GM12891 (cell line): ENCODE measurements around the gene KAT7.

ENCODE experiments used
- DNase-seq: peaks from one replicate; pipeline ENCODE4 v3.0.0; 2011; ENCODE audit warnings: low spot score; ENCODE audit not compliant: insufficient read length
- FAIRE-seq: peaks from 2 replicates; lab custom pipeline; 2011; peaks lifted over from hg19 to GRCh38; lab: Jason Lieb, UNC
- PAX5 ChIP-seq: IDR thresholded peaks from 2 replicates; pipeline ENCODE4 v1.6.1; 2011; ENCODE audit warnings: low read length, moderate library complexity, mild to moderate bottlenecking; ENCODE audit not compliant: insufficient read depth, severe bottlenecking
- POLR2A ChIP-seq: IDR thresholded peaks from 2 replicates; pipeline ENCODE4 v1.6.1; 2011; ENCODE audit warnings: low read depth, low read length, control low read depth
- POLR2AphosphoS5 ChIP-seq: IDR thresholded peaks from 2 replicates; pipeline ENCODE4 v1.6.1; 2011; ENCODE audit warnings: low read depth, low read length, control low read depth
- POU2F2 ChIP-seq: IDR thresholded peaks from 2 replicates; pipeline ENCODE4 v1.6.1; 2011; ENCODE audit warnings: low read depth, mild to moderate bottlenecking, control low read depth, low read length, moderate library complexity
- SPI1 ChIP-seq: IDR thresholded peaks from 2 replicates; pipeline ENCODE4 v1.6.1; 2011; ENCODE audit warnings: low read depth, low read length, control low read depth
- TAF1 ChIP-seq: IDR thresholded peaks from 2 replicates; pipeline ENCODE4 v1.6.1; 2011; ENCODE audit warnings: low read depth, low read length, control low read depth

Gene KAT7

DNA sequence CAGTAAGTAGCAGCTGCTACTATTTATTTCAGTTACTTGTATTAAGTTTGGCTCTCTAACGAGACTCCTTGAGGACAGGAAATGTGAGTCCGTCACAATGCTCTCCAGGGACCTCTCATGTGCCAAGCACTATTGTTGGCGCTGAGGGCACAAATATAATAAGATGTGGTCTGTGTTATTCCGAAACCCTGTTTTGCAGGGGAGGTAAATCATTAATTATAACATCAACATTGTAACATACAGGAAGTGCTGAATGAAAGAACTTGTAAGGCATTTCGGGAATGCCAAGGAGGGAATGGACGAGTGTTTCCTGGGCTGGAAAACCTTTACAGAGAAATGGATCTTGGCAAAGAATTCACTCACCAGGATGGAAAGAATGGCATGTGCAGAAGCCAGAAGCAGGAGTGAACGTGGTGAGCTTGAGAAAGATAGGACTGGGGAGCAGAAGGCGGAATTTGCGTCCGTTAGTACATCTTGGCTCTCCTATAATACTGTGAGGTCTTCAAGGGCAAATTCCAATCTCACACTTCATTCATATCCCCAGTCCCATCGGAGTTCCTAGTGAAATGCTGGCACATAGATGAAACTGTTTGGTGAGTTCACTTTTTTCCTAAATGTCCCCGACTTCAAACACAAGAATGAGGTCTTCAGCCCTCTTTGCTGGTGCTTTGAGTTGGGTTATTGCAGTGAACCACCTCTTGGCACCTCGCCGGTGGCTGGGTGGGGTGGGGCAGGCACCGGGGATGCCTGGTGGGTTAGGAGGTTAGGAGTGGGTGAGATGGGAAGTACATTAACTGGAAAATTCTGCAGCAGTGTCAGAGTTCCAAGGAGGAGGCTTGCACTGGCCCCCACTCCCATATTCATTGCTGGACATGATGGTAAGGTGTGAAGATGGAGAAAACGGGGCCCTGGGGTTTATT is 47.9 kb downstream of the KAT7 start:
- FAIRE-seq (no peak), DNase-seq (no peak)
- TF ChIP-seq POU2F2 (no peak), TAF1 (no peak), POLR2A (no peak), PAX5 (no peak), POLR2AphosphoS5 (no peak), SPI1 (no peak)

DNA sequence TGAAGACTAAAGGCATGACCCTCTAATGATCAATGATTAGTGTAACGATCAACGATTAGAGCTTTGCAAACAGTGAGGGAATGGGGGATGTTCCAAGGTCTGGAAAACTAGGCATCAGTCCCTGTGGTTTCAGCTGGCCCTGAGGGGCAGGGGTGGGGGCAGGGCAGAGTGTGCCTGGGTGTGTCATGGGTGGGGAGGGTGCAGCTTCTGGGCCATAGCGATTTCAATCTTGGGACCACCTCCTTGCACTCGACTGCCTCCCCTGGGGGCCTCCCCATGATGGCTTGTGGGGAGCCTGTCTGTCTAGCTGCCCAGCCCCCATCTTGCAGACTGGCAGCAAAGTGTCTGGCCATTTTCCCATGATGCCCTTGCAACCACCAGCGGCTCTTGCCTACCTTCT is 51.0 kb downstream of the KAT7 start:
- no peak for TF ChIP-seq PAX5
- TF ChIP-seq SPI1: no peak
- no peak for TF ChIP-seq POU2F2
- TF ChIP-seq POLR2AphosphoS5: no peak
- TF ChIP-seq TAF1: no peak
- TF ChIP-seq POLR2A: no peak
- DNase-seq (no peak), FAIRE-seq (no peak)

DNA sequence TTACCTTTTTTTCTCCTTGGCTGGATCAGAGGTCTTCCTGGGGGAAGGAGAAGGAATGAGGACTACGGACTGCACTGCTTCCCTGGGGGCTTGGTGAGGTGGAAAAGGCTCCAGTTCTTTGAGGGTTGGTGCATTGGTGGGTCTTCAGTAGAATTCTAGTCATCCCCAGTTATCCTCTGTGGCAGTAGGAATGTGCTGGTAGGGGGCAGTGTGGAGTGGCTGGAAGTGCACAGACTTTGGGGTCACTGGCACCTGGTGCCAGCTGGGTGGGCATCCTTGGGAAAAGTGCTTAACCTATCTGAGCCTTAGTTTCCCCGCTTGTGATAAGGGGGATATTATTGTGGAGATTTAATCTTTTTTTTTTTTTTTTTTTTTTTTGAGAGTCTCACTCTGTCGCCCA is 53.1 kb downstream of the KAT7 start:
- FAIRE-seq: no peak
- no peak for TF ChIP-seq SPI1

DNA sequence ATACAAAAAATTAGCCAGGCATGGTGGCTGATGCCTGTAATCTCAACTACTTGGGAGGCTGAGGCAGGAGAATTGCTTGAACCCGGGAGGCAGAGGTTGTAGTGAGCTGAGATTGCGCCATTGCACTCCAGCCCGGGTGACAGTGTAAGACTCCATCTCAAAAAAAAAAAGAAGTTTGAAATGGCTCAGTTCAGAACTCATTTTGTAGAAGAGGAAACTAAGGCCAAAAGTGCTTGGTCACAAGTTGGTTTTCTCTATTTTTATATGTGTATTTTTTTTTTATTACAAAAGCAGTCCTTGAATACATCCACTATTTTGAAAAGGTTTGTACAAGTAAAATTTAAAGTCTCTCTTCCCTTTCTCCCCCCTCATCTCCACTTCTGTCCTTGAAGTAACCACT is 53.9 kb downstream of the KAT7 start:
- no peak for TF ChIP-seq POU2F2
- TF ChIP-seq SPI1: no peak
- DNase-seq (no peak), FAIRE-seq (no peak)

More for the DNA sequence above, 53.1 kb downstream of the KAT7 start:
- DNase-seq: no peak

DNA sequence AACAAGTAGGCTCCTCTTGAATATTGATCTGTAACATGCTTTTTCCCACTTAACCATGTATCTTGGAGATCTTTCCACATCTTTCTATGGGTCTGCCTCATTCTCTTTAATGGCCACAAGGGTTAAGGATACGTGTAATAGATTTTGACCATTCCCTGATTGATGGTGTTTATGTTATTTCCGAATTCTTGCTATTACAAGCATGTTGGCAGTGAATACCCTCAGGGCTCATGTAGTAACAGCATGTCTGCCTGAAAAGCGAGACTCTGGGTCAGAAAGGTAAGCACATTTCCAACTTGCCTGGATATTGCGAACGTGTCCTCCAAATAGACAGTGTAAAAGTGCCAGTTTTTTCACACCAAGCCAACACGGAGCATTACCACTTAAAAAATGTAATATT is 54.4 kb downstream of the KAT7 start:
- no peak for FAIRE-seq
- TF ChIP-seq POU2F2 (no peak), PAX5 (no peak), TAF1 (no peak), POLR2AphosphoS5 (no peak), SPI1 (no peak), POLR2A (no peak)
- no peak for DNase-seq

DNA sequence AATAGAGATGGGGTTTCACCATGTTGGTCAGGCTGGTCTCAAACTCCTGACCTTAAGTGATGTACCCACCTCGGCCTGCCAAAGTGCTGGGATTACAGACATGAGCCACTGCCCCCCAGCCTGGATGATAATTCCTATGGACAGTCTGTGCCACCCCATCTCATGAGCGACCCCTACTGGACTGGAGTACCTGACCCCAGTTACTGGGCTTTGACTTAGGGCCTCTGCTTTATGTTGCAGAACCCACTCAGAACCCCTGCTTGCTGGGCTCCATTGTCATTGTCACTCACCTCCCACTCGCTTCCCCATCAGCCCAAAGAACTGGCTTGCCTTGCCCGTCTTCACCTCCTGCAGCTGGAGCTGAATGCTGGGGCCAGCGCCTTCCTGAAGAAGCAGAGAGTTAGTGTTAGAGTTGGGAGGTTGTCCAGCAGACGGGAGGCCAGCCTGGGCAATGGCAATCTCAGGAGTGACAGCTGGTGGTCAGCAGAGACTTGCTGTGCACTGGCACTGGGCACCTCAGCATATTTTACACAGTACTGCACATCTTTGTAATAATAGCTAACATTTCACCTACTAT is 55.4 kb downstream of the KAT7 start:
- DNase-seq: no peak
- FAIRE-seq: no peak
- TF ChIP-seq SPI1 (no peak), POLR2A (no peak), POU2F2 (no peak), PAX5 (no peak), TAF1 (no peak), POLR2AphosphoS5 (no peak)

DNA sequence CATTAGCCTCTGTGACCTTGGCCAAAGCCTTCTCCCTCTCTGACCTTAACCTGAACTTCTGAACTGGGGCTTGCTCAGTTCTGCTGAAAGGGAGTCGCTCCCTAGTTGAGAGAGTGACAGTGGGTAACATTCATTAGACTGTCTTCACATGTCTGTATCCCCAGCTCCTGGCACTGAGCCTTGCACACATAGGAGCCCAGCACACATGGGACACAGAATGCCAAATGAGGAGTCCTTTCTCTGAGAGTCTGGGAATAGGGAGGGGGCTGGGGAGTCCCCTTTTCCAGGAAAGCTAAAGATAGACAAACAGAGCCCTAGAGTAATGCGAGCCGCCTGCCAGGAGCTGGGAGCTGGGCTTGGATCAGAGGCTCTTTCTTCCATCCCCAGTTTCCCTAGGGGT is 56.8 kb downstream of the KAT7 start:
- DNase-seq (no peak), FAIRE-seq (no peak)
- no peak for TF ChIP-seq POLR2AphosphoS5
- no peak for TF ChIP-seq TAF1

DNA sequence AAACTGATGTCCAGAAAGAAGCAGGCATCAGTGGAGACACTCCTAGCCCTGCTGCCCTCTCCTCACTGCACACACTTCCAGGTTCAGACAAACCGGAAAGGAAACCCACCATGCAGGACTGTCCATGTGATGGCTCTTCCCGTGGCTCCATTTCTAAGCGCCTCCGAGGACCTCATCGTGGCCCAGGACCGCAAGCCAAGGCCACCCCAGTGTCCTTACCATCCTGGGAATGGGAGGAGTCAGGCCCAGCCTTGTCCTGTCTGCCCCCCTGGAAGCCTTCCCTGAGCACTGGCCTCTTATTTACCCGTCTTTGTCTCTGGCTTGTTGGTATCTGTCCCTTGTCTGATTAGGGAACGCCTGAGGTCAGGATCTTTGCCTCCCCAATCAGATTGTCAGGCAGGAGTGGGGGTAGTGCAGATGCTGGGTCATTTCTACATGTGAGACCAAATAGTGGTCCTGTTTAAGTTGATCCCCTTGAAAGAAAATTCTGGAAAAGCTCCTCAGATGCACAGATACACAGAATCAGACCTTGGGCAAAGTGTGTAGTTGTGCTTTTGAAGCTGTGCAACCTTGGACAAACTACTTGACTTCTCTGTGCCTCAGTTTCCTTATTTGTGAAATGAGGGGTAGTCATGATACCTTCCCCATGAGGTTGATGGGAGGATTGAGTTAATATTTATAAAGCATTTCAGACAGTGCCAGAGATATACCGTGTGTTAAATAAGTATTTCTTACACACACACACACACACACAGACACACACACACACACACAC is 58.6 kb downstream of the KAT7 start:
- FAIRE-seq: no peak
- DNase-seq: no peak

DNA sequence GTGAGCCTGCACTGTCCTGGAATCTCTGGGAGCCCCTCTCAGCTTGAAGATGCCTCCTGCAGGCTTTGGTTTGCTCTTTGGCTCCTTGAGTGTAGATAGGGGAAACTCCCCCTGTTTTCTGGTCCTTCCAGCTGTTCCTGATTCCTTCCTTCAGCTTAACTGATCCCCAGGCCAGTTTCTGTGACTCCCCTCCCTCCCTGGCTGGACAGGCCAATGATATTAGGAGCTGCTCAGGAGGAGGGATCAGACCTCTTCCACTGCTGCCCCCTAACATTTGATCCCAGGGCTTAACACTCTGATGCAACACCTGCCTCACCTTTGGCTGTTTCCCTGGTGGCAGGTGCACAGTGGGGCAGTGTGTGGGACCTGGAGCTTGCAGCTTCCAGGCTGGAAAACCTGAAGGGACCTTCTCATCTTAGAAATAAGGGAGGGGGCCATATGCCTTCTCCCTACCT is 59.6 kb downstream of the KAT7 start, which contains the start of gene TAC4:
Gene TAC4 (minus strand): TSS at position 51 of the 455 bp plus-strand sequence. CDS start 52 bp downstream, outside the sequence.
- DNase-seq: no peak
- TF ChIP-seq POLR2AphosphoS5 (no peak), PAX5 (no peak), POLR2A (no peak), SPI1 (no peak), POU2F2 (no peak), TAF1 (no peak)

More for the DNA sequence above, 58.6 kb downstream of the KAT7 start:
- TF ChIP-seq PAX5 (no peak), TAF1 (no peak), POU2F2 (no peak), SPI1 (no peak), POLR2A (no peak), POLR2AphosphoS5 (no peak)

DNA sequence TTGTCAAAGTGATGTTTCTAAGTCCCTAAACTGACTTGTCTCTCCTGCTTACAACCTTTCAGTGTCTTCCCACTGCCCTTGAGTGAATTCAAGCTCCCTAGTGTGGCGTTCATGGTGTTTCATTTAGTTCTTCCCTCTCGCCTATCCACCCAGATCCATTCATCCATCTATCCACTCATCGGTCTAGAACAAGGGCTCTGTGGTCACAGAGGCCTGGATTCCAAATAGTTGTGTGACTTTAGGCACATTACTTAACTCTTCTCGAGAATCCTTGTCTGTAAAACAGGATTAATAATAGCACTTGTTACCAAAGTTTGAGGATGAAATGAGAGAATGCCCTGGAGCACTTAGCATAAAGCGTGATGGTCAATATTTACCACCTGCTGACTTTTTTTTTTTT is 60.3 kb downstream of the KAT7 start:
- no peak for DNase-seq
- no peak for FAIRE-seq

More for the DNA sequence above, 59.6 kb downstream of the KAT7 start, which contains the start of gene TAC4:
- FAIRE-seq: no peak

More for the DNA sequence above, 60.3 kb downstream of the KAT7 start:
- TF ChIP-seq POLR2A (no peak), PAX5 (no peak), POU2F2 (no peak), SPI1 (no peak), POLR2AphosphoS5 (no peak), TAF1 (no peak)
